Lower lobe of right lung (tissue), 2 donors: ENCODE measurements around the gene MEGF11. TPM values are rescaled to one million over a fixed set of nuclear protein-coding genes. Genes with fewer than 3 reads are reported as not detected.

ENCODE experiments used
- ATAC-seq, 2 donors: fragments of 200-7000 bp; cut with Tn5 transposase; one replicate each; pipeline ENCODE4 v1.9.1; 2020 to 2022; ENCODE audit warnings: mild to moderate bottlenecking in 2 of 2, moderate library complexity in 2 of 2
- DNase-seq: peaks from one replicate; pipeline ENCODE4 v3.0.0-alpha.2; 2020
- H3K27ac ChIP-seq: fragments of 200-600 bp; one replicate; pipeline ENCODE4 v1.8.0; 2022
- H3K27me3 ChIP-seq: fragments of 200-600 bp; one replicate; pipeline ENCODE4 v1.8.0; 2022; ENCODE audit warnings: low read depth
- H3K36me3 ChIP-seq: fragments of 200-600 bp; one replicate; pipeline ENCODE4 v1.8.0; 2022; ENCODE audit warnings: mild to moderate bottlenecking
- H3K4me1 ChIP-seq: fragments of 200-600 bp; one replicate; pipeline ENCODE4 v1.8.0; 2022
- H3K4me3 ChIP-seq: fragments of 200-600 bp; one replicate; pipeline ENCODE4 v1.8.0; 2022; ENCODE audit warnings: mild to moderate bottlenecking
- H3K9me3 ChIP-seq: fragments of 200-600 bp; one replicate; pipeline ENCODE4 v1.8.0; 2022
- intact Hi-C: fragments of 100-400 bp; cut with DNase I; formaldehyde crosslinking; loops from one replicate; pipeline ENCODE4 v1.11.0; 2022
- total RNA-seq: library from RNA; stranded (reverse); fragmentation: NEBNext Ultra II Directional; extraction: Animal tissue kit (Norgen Biotek cat#: 25700); gene quantifications from one replicate; pipeline ENCODE4 v1.2.1, GENCODE V29; 2021
- TF ChIP-seq, protein P1 (sequence below): fragments of 200-600 bp; IDR thresholded peaks from one replicate; pipeline ENCODE4 v1.8.0; 2022; ENCODE audit warnings: antibody characterized with exemption, mild to moderate bottlenecking
- donor health status: DM: no; HTN: yes; CAD: no; lungs with severe emphysema.

MEGF11 gene
- total RNA-seq, 1 donor from 2014 or later: not detected

- Histone ChIP-seq H3K4me1 (no peaks in the 10 kb centered on the region), H3K4me3 (no peak overlapping the region), H3K27ac (no peak overlapping the region), H3K9me3 (no peaks in the 10 kb centered on the region), H3K27me3 (no peaks in the 10 kb centered on the region), H3K36me3 (no peaks in the 10 kb centered on the region)
- DNase-seq (no peak), ATAC-seq (no peak)
- TF ChIP-seq, protein P1, sequence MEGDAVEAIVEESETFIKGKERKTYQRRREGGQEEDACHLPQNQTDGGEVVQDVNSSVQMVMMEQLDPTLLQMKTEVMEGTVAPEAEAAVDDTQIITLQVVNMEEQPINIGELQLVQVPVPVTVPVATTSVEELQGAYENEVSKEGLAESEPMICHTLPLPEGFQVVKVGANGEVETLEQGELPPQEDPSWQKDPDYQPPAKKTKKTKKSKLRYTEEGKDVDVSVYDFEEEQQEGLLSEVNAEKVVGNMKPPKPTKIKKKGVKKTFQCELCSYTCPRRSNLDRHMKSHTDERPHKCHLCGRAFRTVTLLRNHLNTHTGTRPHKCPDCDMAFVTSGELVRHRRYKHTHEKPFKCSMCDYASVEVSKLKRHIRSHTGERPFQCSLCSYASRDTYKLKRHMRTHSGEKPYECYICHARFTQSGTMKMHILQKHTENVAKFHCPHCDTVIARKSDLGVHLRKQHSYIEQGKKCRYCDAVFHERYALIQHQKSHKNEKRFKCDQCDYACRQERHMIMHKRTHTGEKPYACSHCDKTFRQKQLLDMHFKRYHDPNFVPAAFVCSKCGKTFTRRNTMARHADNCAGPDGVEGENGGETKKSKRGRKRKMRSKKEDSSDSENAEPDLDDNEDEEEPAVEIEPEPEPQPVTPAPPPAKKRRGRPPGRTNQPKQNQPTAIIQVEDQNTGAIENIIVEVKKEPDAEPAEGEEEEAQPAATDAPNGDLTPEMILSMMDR: no peak
- intact Hi-C loops: no loop called here
Observed at GRCh38 chr15:66142285-66142684, 111.3 kb downstream of the MEGF11 start.

- TF ChIP-seq, protein P1: no peak
- Histone ChIP-seq H3K27me3 (no peaks in the 10 kb centered on the region), H3K9me3 (no peaks in the 10 kb centered on the region), H3K27ac (no peak overlapping the region), H3K36me3 (no peaks in the 10 kb centered on the region), H3K4me1 (no peaks in the 10 kb centered on the region), H3K4me3 (no peak overlapping the region)
- DNase-seq: no peak
- no peak for ATAC-seq
- intact Hi-C loops: no loop called here
Observed at GRCh38 chr15:66139591-66140207, 113.9 kb downstream of the MEGF11 start.

- Histone ChIP-seq H3K36me3 (no peaks in the 10 kb centered on the region), H3K27me3 (no peaks in the 10 kb centered on the region), H3K9me3 (no peaks in the 10 kb centered on the region), H3K27ac (no peak overlapping the region), H3K4me1 (no peaks in the 10 kb centered on the region), H3K4me3 (no peak overlapping the region)
- intact Hi-C loops: no loop called here
- TF ChIP-seq, protein P1: no peak
- DNase-seq (no peak), ATAC-seq (no peak)
Observed at GRCh38 chr15:66138892-66139590, 114.5 kb downstream of the MEGF11 start.

DNA sequence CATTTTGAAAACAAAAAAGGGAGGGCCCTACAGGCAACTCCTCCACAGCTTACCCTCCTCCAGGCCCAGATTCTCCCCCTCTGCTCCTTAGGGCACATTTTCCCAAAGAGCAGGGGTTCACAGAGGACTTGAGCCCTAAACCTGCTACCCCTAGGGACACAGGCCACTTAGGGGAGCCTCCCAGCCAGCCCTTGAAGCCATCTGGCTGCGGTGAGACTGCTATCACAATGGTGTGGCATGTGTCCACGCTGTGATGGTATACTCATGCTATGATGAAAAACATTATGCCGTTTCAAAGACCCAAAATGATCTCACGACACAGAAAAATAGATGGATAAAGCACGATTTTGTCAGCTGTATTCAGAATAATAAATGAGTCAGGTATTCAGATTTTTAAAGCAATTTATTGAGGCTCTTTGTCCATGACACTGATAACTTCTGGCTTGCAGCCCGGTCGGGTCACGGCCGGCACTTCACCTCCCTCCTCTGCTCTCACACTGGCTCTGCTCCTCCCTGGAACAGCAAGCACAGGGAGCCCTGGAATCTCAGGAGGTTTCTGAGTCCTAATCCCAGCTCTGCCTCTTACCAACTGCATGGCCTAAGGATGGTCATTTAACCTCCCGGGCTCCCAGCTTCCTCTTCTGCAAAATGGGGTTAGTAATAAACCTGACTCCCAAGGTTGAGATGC, 115.3 kb downstream of the MEGF11 start:
- Histone ChIP-seq H3K4me3 (no peak overlapping the region), H3K4me1 (no peaks in the 10 kb centered on the region), H3K9me3 (no peaks in the 10 kb centered on the region), H3K36me3 (no peaks in the 10 kb centered on the region), H3K27me3 (no peaks in the 10 kb centered on the region), H3K27ac (no peak overlapping the region)
- no peak for ATAC-seq
- TF ChIP-seq, protein P1: no peak
- intact Hi-C loops: no loop called here
- DNase-seq: no peak

- no peak overlapping the region for H3K4me3 ChIP-seq
- ATAC-seq (no peak), DNase-seq (no peak)
- H3K27ac ChIP-seq: no peak overlapping the region
- H3K27me3 ChIP-seq: no peaks in the 10 kb centered on the region
- intact Hi-C loops: no loop called here
- no peaks in the 10 kb centered on the region for H3K4me1 ChIP-seq
- TF ChIP-seq, protein P1: no peak
- no peaks in the 10 kb centered on the region for H3K9me3 ChIP-seq
- no peaks in the 10 kb centered on the region for H3K36me3 ChIP-seq
Observed at GRCh38 chr15:66136948-66137347, 116.6 kb downstream of the MEGF11 start.
